HEK293 (cell line): ENCODE data around the gene SLC2A3.
A peak's percentile ranks its signal among the peaks of the same experiment; 100 is the strongest.

ENCODE experiments used
- CTCF ChIA-PET: fragments of 350-600 bp; formaldehyde crosslinking; extraction: SDS; loops from one replicate; lab custom pipeline; 2021; ENCODE audit warnings: antibody characterized with exemption; lab: Yijun Ruan, JAX
- POLR2A ChIA-PET: fragments of 300-600 bp; formaldehyde crosslinking; extraction: SDS; loops from one replicate; lab custom pipeline; 2020; ENCODE audit warnings: antibody characterized with exemption, inconsistent platforms; lab: Yijun Ruan, JAX
- H3K27ac ChIP-seq: fragments of 200-500 bp; sonication (Bioruptor generic); 2 replicates; pipeline ENCODE4 v1.5.1; 2014; ENCODE audit warnings: low read depth, low read length, control low read depth, inconsistent platforms; ENCODE audit errors: extremely low read depth
- H3K36me3 ChIP-seq, 2 experiments: fragments of 200-500 bp in 1 of 2; sonication (Bioruptor generic) in 1 of 2; 1 replicate in 1 of 2; 2 replicates in 1 of 2; pipeline ENCODE4 v1.5.1; 2014 to 2017; ENCODE audit warnings: inconsistent platforms in 2 of 2, low read length in 2 of 2; ENCODE audit not compliant: control insufficient read depth in 2 of 2, insufficient read depth in 1 of 2
- H3K4me1 ChIP-seq: fragments of 200-500 bp; sonication (Bioruptor generic); 2 replicates; pipeline ENCODE4 v1.5.1; 2014; ENCODE audit warnings: mild to moderate bottlenecking, low read length, inconsistent platforms; ENCODE audit not compliant: control insufficient read depth, insufficient read depth
- H3K4me3 ChIP-seq: 2 replicates; pipeline ENCODE4 v1.5.1; 2011; ENCODE audit warnings: low read depth, mild to moderate bottlenecking, control low read depth, low read length, moderate library complexity
- H3K9me3 ChIP-seq: fragments of 200-500 bp; sonication (Bioruptor generic); 2 replicates; pipeline ENCODE4 v1.5.1; 2014; ENCODE audit warnings: low read depth, low read length, inconsistent platforms; ENCODE audit not compliant: control insufficient read depth, insufficient read depth
- CTCF ChIP-seq: fragments of 450-650 bp; formaldehyde crosslinking; IDR thresholded peaks from 2 replicates; pipeline ENCODE4 v1.5.1; 2016; ENCODE audit warnings: missing biosample characterization, missing genetic modification characterization
- FEZF1 ChIP-seq: fragments of 450-650 bp; formaldehyde crosslinking; IDR thresholded peaks from 2 replicates; pipeline ENCODE4 v1.5.1; 2016; ENCODE audit warnings: missing biosample characterization, missing genetic modification characterization
- HIC1 ChIP-seq: fragments of 450-650 bp; formaldehyde crosslinking; IDR thresholded peaks from 2 replicates; pipeline ENCODE4 v1.5.1; 2016; ENCODE audit warnings: missing biosample characterization, missing genetic modification characterization
- KLF17 ChIP-seq: fragments of 450-650 bp; formaldehyde crosslinking; IDR thresholded peaks from 2 replicates; pipeline ENCODE4 v1.5.1; 2016; ENCODE audit warnings: missing biosample characterization, missing genetic modification characterization
- MYNN ChIP-seq: fragments of 450-650 bp; formaldehyde crosslinking; IDR thresholded peaks from 2 replicates; pipeline ENCODE4 v1.5.1; 2016; ENCODE audit warnings: missing biosample characterization, missing genetic modification characterization, borderline replicate concordance
- OSR2 ChIP-seq: fragments of 450-650 bp; formaldehyde crosslinking; IDR thresholded peaks from 2 replicates; pipeline ENCODE4 v1.5.1; 2016; ENCODE audit warnings: missing biosample characterization, missing genetic modification characterization
- SP2 ChIP-seq: fragments of 450-650 bp; formaldehyde crosslinking; IDR thresholded peaks from 2 replicates; pipeline ENCODE4 v1.5.1; 2016; ENCODE audit warnings: missing biosample characterization, missing genetic modification characterization
- TRIM28 ChIP-seq: IDR thresholded peaks from 2 replicates; pipeline ENCODE4 v1.6.1; 2011; ENCODE audit warnings: low read length, control low read depth, borderline replicate concordance
- TSHZ1 ChIP-seq: fragments of 450-650 bp; formaldehyde crosslinking; IDR thresholded peaks from 2 replicates; pipeline ENCODE4 v1.5.1; 2016; ENCODE audit warnings: missing biosample characterization, missing genetic modification characterization, borderline replicate concordance
- ZBTB10 ChIP-seq: fragments of 450-650 bp; formaldehyde crosslinking; IDR thresholded peaks from 2 replicates; pipeline ENCODE4 v1.5.1; 2016; ENCODE audit warnings: missing biosample characterization, missing genetic modification characterization
- ZBTB7A ChIP-seq: fragments of 450-650 bp; formaldehyde crosslinking; IDR thresholded peaks from 2 replicates; pipeline ENCODE4 v1.5.1; 2016; ENCODE audit warnings: low read depth, missing biosample characterization, missing genetic modification characterization
- ZNF10 ChIP-seq: fragments of 450-650 bp; formaldehyde crosslinking; IDR thresholded peaks from 2 replicates; pipeline ENCODE4 v1.5.1; 2017; ENCODE audit warnings: missing biosample characterization, missing genetic modification characterization
- ZNF121 ChIP-seq: fragments of 450-650 bp; formaldehyde crosslinking; IDR thresholded peaks from 2 replicates; pipeline ENCODE4 v1.5.1; 2016; ENCODE audit warnings: missing biosample characterization, missing genetic modification characterization
- ZNF133 ChIP-seq: fragments of 450-650 bp; formaldehyde crosslinking; IDR thresholded peaks from 2 replicates; pipeline ENCODE4 v1.5.1; 2016; ENCODE audit warnings: missing biosample characterization, missing genetic modification characterization
- ZNF202 ChIP-seq: fragments of 450-650 bp; formaldehyde crosslinking; IDR thresholded peaks from 2 replicates; pipeline ENCODE4 v1.5.1; 2016; ENCODE audit warnings: missing biosample characterization, missing genetic modification characterization, borderline replicate concordance
- ZNF239 ChIP-seq: fragments of 450-650 bp; formaldehyde crosslinking; IDR thresholded peaks from 2 replicates; pipeline ENCODE4 v1.5.1; 2016; ENCODE audit warnings: missing biosample characterization, missing genetic modification characterization
- ZNF274 ChIP-seq, 2 experiments: fragments of 200-500 bp in 1 of 2; fragments of 450-650 bp in 1 of 2; sonication (Bioruptor generic) in 1 of 2; formaldehyde crosslinking in 1 of 2; IDR thresholded peaks; 2 replicates each; pipeline versions ENCODE4 v1.5.1 to v1.6.1; 2014 to 2016; ENCODE audit warnings: borderline replicate concordance in 1 of 2, inconsistent platforms in 1 of 2, low read length in 1 of 2, missing biosample characterization in 1 of 2, missing genetic modification characterization in 1 of 2
- ZNF292 ChIP-seq: fragments of 450-650 bp; formaldehyde crosslinking; IDR thresholded peaks from 2 replicates; pipeline ENCODE4 v1.5.1; 2016; ENCODE audit warnings: low read depth, missing biosample characterization, missing genetic modification characterization, borderline replicate concordance
- ZNF341 ChIP-seq: fragments of 450-650 bp; formaldehyde crosslinking; IDR thresholded peaks from 2 replicates; pipeline ENCODE4; 2016; ENCODE audit warnings: low read depth, missing biosample characterization, missing genetic modification characterization
- ZNF394 ChIP-seq: fragments of 450-650 bp; formaldehyde crosslinking; IDR thresholded peaks from 2 replicates; pipeline ENCODE4 v1.5.1; 2016; ENCODE audit warnings: missing biosample characterization, missing genetic modification characterization, mild to moderate bottlenecking, moderate library complexity, borderline replicate concordance
- ZNF624 ChIP-seq: fragments of 450-650 bp; formaldehyde crosslinking; IDR thresholded peaks from 2 replicates; pipeline ENCODE4 v1.5.1; 2017; ENCODE audit warnings: missing biosample characterization, missing genetic modification characterization
- ZNF670 ChIP-seq: fragments of 450-650 bp; formaldehyde crosslinking; IDR thresholded peaks from 2 replicates; pipeline ENCODE4 v1.5.1; 2016; ENCODE audit warnings: missing biosample characterization, missing genetic modification characterization, low read depth

SLC2A3 gene

GRCh38 chr12:7934091-7934888, 1.7 kb downstream of the SLC2A3 start (continued):
- TF ChIP-seq TSHZ1 (tag by site-specific recombination): no peak
- TF ChIP-seq, all 188 proteins: peak for 0

GRCh38 chr12:7933255-7933726, 2.7 kb downstream of the SLC2A3 start:
- ChIA-PET CTCF (interaction anchor here (0.6 to 6.8 kb wide), 40 partner anchors 9 to 1166 kb away, joined by 3 to 70 read pairs (median 5); partner anchors contain the start of gene SLC2A14), POLR2A (interaction anchor here (1.1 to 2.2 kb wide), 8 partner anchors 25 to 145 kb away, joined by 4 to 17 read pairs (median 6); no protein-coding TSS in a partner anchor)
- Histone ChIP-seq H3K9me3 (no peaks in the 10 kb centered on the region), H3K4me1 (peaks cover 2% of the 10 kb centered on the region; the same call in 1 of the 2 replicates), H3K36me3 (peaks cover 32 to 57% of the 10 kb centered on the region in 2 experiments), H3K4me3 (peak overlapping the region; percentile 12), H3K27ac (no peak overlapping the region)
- TF ChIP-seq ZNF341: no peak
- TF ChIP-seq CTCF: peak; percentile 77
- no peak for TF ChIP-seq KLF17
- no peak for TF ChIP-seq MYNN (tag by site-specific recombination)
- TF ChIP-seq ZNF670 (tag by site-specific recombination): no peak
- TF ChIP-seq ZNF624 (tag by site-specific recombination): no peak
- peak; percentile 70; the same call in 1 of the 2 replicates for TF ChIP-seq ZNF10 (tag by site-specific recombination)
- no peak for TF ChIP-seq ZNF133 (tag by site-specific recombination)
- no peak for TF ChIP-seq FEZF1
- no peak for TF ChIP-seq ZBTB7A (tag by site-specific recombination)
- TF ChIP-seq TRIM28: 0 out of 2 replicates have a peak, but pooled peaks have one; percentile 59
- no peak; the same call in 1 of the 2 replicates for TF ChIP-seq SP2 (tag by site-specific recombination)
- TF ChIP-seq ZBTB10: no peak
- no peak for TF ChIP-seq OSR2 (tag by site-specific recombination)
- TF ChIP-seq ZNF121 (tag by site-specific recombination): no peak
- TF ChIP-seq ZNF394: peak; percentile 94
- TF ChIP-seq ZNF202 (tag by site-specific recombination): no peak
- no peak for TF ChIP-seq ZNF274 (IDR thresholded peaks at IDR 0.05; ENCODE audit: low read length)
- no peak for TF ChIP-seq ZNF274 (tag by site-specific recombination; IDR thresholded peaks at IDR 0.05; ENCODE audit: borderline replicate concordance)
- TF ChIP-seq ZNF239: no peak
- TF ChIP-seq ZNF292 (tag by site-specific recombination): no peak
- no peak for TF ChIP-seq HIC1 (tag by site-specific recombination)
